ENCODE data around the gene MS4A7.
"Not testable (repeated sequence)": the region's sequence is repeated elsewhere in the genome, so short reads cannot be mapped to it uniquely, and the experiment has no call there.

Gene MS4A7

GRCh38 chr11:60378354-60378753 lies at the start of gene MS4A7:
Gene MS4A7, plus strand, starts transcription at chr11:60378532. Its CDS starts 4,610 bp downstream, at chr11:60383142.
- DNase-seq = no peak

- no peak for DNase-seq
These were observed 45.5 kb upstream of the MS4A7 start for GRCh38 chr11:60332846-60333245.

GRCh38 chr11:60334005-60334620 lies 44.2 kb upstream of the MS4A7 start:
- DNase-seq = peak; percentile 45

- DNase-seq = no peak
These were observed 41.5 kb upstream of the MS4A7 start for GRCh38 chr11:60336767-60337391.

GRCh38 chr11:60338053-60338452 lies 40.3 kb upstream of the MS4A7 start:
- no peak for DNase-seq

- no peak for DNase-seq
These were observed 39.0 kb upstream of the MS4A7 start for GRCh38 chr11:60339356-60339755.

- DNase-seq = no peak
These were observed 35.1 kb upstream of the MS4A7 start for GRCh38 chr11:60343094-60343704.

GRCh38 chr11:60344146-60344545 lies 34.2 kb upstream of the MS4A7 start:
- DNase-seq = no peak

- no peak for DNase-seq
These were observed 32.8 kb upstream of the MS4A7 start for GRCh38 chr11:60345489-60345888.

- DNase-seq = no peak
These were observed 31.1 kb upstream of the MS4A7 start for GRCh38 chr11:60347084-60347797.

GRCh38 chr11:60348116-60348515 lies 30.2 kb upstream of the MS4A7 start:
- no peak for DNase-seq

- no peak for DNase-seq
These were observed 28.3 kb upstream of the MS4A7 start for GRCh38 chr11:60349990-60350389.

- no peak for DNase-seq
These were observed 20.6 kb upstream of the MS4A7 start for GRCh38 chr11:60357771-60358170.

GRCh38 chr11:60360621-60361020 lies 17.7 kb upstream of the MS4A7 start:
- no peak for DNase-seq

GRCh38 chr11:60362241-60362640 lies 16.1 kb upstream of the MS4A7 start:
- DNase-seq = no peak

- peak; percentile 62 for DNase-seq
These were observed 14.5 kb upstream of the MS4A7 start for GRCh38 chr11:60363542-60364470.

GRCh38 chr11:60366262-60366904 lies 11.9 kb upstream of the MS4A7 start:
- DNase-seq = not testable (repeated sequence)

- no peak for DNase-seq
These were observed 11.3 kb upstream of the MS4A7 start for GRCh38 chr11:60367009-60367408.

GRCh38 chr11:60367896-60368295 lies 10.4 kb upstream of the MS4A7 start:
- no peak for DNase-seq

- DNase-seq = no peak
These were observed 8.0 kb upstream of the MS4A7 start for GRCh38 chr11:60370252-60370810.

- DNase-seq = peak; percentile 99
These were observed 7.5 kb upstream of the MS4A7 start for GRCh38 chr11:60370811-60371298.

GRCh38 chr11:60371386-60371785 lies 6.9 kb upstream of the MS4A7 start:
- DNase-seq = peak; percentile 52

Measured in NCI-H2029 treated with DMSO at 0.1 percent for 48 hours (cell line).